ENCODE measurements around the gene GFPT2.

DNA sequence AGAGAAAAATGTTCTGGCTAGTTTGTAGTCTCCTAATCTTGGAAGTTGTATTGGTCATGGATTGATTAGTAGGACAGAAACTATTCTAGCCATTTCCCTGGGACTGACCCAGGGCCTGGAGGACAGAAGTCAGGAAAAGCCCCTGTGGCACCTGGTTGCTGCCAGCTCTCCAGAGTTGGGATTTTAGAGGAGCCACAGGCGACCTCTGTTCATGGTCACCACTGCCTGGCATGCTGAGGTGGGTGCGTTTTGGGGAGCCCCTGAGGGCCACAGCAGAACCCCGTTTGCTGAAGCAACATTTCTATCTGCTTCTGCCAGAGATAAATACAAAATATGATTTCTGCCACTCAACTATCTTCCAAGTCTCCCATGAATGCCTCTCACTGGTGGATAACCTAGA, 53.6 kb downstream of the GFPT2 start:
- TF ChIP-seq, protein P1, sequence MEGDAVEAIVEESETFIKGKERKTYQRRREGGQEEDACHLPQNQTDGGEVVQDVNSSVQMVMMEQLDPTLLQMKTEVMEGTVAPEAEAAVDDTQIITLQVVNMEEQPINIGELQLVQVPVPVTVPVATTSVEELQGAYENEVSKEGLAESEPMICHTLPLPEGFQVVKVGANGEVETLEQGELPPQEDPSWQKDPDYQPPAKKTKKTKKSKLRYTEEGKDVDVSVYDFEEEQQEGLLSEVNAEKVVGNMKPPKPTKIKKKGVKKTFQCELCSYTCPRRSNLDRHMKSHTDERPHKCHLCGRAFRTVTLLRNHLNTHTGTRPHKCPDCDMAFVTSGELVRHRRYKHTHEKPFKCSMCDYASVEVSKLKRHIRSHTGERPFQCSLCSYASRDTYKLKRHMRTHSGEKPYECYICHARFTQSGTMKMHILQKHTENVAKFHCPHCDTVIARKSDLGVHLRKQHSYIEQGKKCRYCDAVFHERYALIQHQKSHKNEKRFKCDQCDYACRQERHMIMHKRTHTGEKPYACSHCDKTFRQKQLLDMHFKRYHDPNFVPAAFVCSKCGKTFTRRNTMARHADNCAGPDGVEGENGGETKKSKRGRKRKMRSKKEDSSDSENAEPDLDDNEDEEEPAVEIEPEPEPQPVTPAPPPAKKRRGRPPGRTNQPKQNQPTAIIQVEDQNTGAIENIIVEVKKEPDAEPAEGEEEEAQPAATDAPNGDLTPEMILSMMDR (IDR thresholded peaks at IDR 0.05), result no peak
- TF ChIP-seq POLR2A (IDR thresholded peaks at IDR 0.05), result no peak
- TF ChIP-seq POLR2AphosphoS5 (IDR thresholded peaks at IDR 0.05; ENCODE audit: insufficient read depth in 1 of 2, low read depth in 1 of 2), result no peak
